ENCODE data around the gene CTU1. TPM values are rescaled to one million over a fixed set of nuclear protein-coding genes. Genes with fewer than 3 reads are reported as not detected.

The CTU1 gene
- total RNA-seq, 1 experiment from 2014 or later, result 8.6 TPM

GRCh38 chr19:51093101-51093500, 15.1 kb downstream of the CTU1 start:
- no peak overlapping the region for H3K27ac Mint-ChIP-seq
- POLR2A ChIA-PET, result no interaction called here
- no peak for ATAC-seq
- H3K27me3 Mint-ChIP-seq (ENCODE audit: low read depth), result no peaks in the 10 kb centered on the region
- TF ChIP-seq IRF1 (CRISPR knock-in tag; IDR thresholded peaks at IDR 0.05) (no peak), SP1 (CRISPR knock-in tag; conservative IDR thresholded peaks at IDR 0.05) (no peak), IRF2 (CRISPR knock-in tag; IDR thresholded peaks at IDR 0.05; ENCODE audit: borderline replicate concordance, low read depth) (no peak), AFF4 (CRISPR knock-in tag; IDR thresholded peaks at IDR 0.05; ENCODE audit: borderline replicate concordance) (no peak), TCF7 (CRISPR knock-in tag; IDR thresholded peaks at IDR 0.05; ENCODE audit: low read depth) (no peak), NR2C2 (CRISPR knock-in tag; IDR thresholded peaks at IDR 0.05) (no peak), CTCF (IDR thresholded peaks at IDR 0.05) (no peak), PRDM15 (CRISPR knock-in tag; IDR thresholded peaks at IDR 0.05) (no peak), NR1H2 (CRISPR knock-in tag; IDR thresholded peaks at IDR 0.05) (no peak), TEAD1 (CRISPR knock-in tag; IDR thresholded peaks at IDR 0.05) (no peak), CREM (CRISPR knock-in tag; IDR thresholded peaks at IDR 0.05) (no peak), FOXK1 (CRISPR knock-in tag; IDR thresholded peaks at IDR 0.05) (no peak), ATF6 (CRISPR knock-in tag; IDR thresholded peaks at IDR 0.05) (no peak)
- H3K4me3 Mint-ChIP-seq, result no peak overlapping the region
- no peaks in the 10 kb centered on the region for H3K36me3 Mint-ChIP-seq
- CTCF ChIA-PET, result interaction anchor here (0.7 to 8.2 kb wide), 2 partner anchors 46 to 74 kb away, joined by 3 to 347 read pairs; partner anchors contain the start of gene KLK10
- no peak for DNase-seq (ENCODE audit: low spot score)
- no peaks in the 10 kb centered on the region for H3K9me3 Mint-ChIP-seq
- H3K4me1 Mint-ChIP-seq, result peaks cover 17% of the 10 kb centered on the region

All from WTC11 (cell line).